ENCODE results near the gene TUBA4A. TPM values are rescaled to one million over a fixed set of nuclear protein-coding genes. Genes with fewer than 3 reads are reported as not detected.
A peak's percentile ranks its signal among the peaks of the same experiment; 100 is the strongest.

Gene TUBA4A
- total and polyA plus RNA-seq, 2 experiments from 2014 or later: 4.7 to 10.5 TPM

- no peaks in the 10 kb centered on the region for H3K9me3 ChIP-seq (ENCODE audit: low read depth)
- no peak overlapping the region for H3K4me2 ChIP-seq
- no peak overlapping the region for H2AFZ ChIP-seq
- TF ChIP-seq CTCF (IDR thresholded peaks at IDR 0.05; ENCODE audit: poor library complexity) (no peak), EZH2phosphoT487 (IDR thresholded peaks at IDR 0.05; ENCODE audit: low read depth, severe bottlenecking, unreplicated experiment) (no peak), EZH2 (IDR thresholded peaks at IDR 0.05; ENCODE audit: borderline replicate concordance) (no peak)
- peaks cover 6% of the 10 kb centered on the region for H3K79me2 ChIP-seq
- H4K20me1 ChIP-seq (ENCODE audit: insufficient read depth, poor library complexity, severe bottlenecking): peaks cover 3% of the 10 kb centered on the region
- no peaks in the 10 kb centered on the region for H3K9me2 ChIP-seq (replicated peaks; ENCODE audit: insufficient read depth)
- H3K27me3 ChIP-seq: no peaks in the 10 kb centered on the region
- H3K36me3 ChIP-seq (replicated peaks; ENCODE audit: insufficient read depth, low read depth): no peaks in the 10 kb centered on the region
- 95% methylated on average over 18 of the region's 18 CpGs for WGBS (ENCODE audit: low lambda C conversion rate, missing lambda C conversion rate)
- no peak for DNase-seq (ENCODE audit: low spot score)
- H3K27ac ChIP-seq: no peak overlapping the region
- no peak overlapping the region for H3K4me3 ChIP-seq
- peaks cover 20% of the 10 kb centered on the region for H3K4me1 ChIP-seq (ENCODE audit: insufficient read depth)
Measured at GRCh38 chr2:219209236-219210195, 44.2 kb downstream of the TUBA4A start.

GRCh38 chr2:219207884-219208740 is 45.6 kb downstream of the TUBA4A start:
- Histone ChIP-seq H3K36me3 (replicated peaks; ENCODE audit: insufficient read depth, low read depth) (no peaks in the 10 kb centered on the region), H3K4me3 (no peak overlapping the region)
- WGBS (ENCODE audit: low lambda C conversion rate, missing lambda C conversion rate): 88% methylated on average over 17 of the region's 17 CpGs

GRCh38 chr2:219207134-219207883 is 46.4 kb downstream of the TUBA4A start:
- TF ChIP-seq EZH2phosphoT487 (IDR thresholded peaks at IDR 0.05; ENCODE audit: low read depth, severe bottlenecking, unreplicated experiment): no peak
- TF ChIP-seq EZH2 (IDR thresholded peaks at IDR 0.05; ENCODE audit: borderline replicate concordance): no peak
- TF ChIP-seq CTCF (IDR thresholded peaks at IDR 0.05; ENCODE audit: poor library complexity): no peak
- Histone ChIP-seq H3K9me2 (replicated peaks; ENCODE audit: insufficient read depth) (no peaks in the 10 kb centered on the region), H2AFZ (peak overlapping the region; percentile 73), H3K9me3 (ENCODE audit: low read depth) (no peaks in the 10 kb centered on the region), H4K20me1 (ENCODE audit: insufficient read depth, poor library complexity, severe bottlenecking) (peaks cover 3% of the 10 kb centered on the region), H3K27ac (peak overlapping the region; percentile 98), H3K27me3 (no peaks in the 10 kb centered on the region), H3K4me1 (ENCODE audit: insufficient read depth) (peaks cover 20% of the 10 kb centered on the region), H3K4me3 (peak overlapping the region; percentile 69), H3K4me2 (peak overlapping the region; percentile 82), H3K79me2 (peaks cover 6% of the 10 kb centered on the region), H3K36me3 (replicated peaks; ENCODE audit: insufficient read depth, low read depth) (no peaks in the 10 kb centered on the region)
- WGBS (ENCODE audit: low lambda C conversion rate, missing lambda C conversion rate): 30% methylated on average over 17 of the region's 22 CpGs
- no peak for DNase-seq (ENCODE audit: low spot score)

More at GRCh38 chr2:219207884-219208740, 45.6 kb downstream of the TUBA4A start:
- Histone ChIP-seq H4K20me1 (ENCODE audit: insufficient read depth, poor library complexity, severe bottlenecking) (peaks cover 3% of the 10 kb centered on the region), H3K4me1 (ENCODE audit: insufficient read depth) (peaks cover 20% of the 10 kb centered on the region), H3K79me2 (peaks cover 6% of the 10 kb centered on the region), H3K9me2 (replicated peaks; ENCODE audit: insufficient read depth) (no peaks in the 10 kb centered on the region), H2AFZ (no peak overlapping the region), H3K9me3 (ENCODE audit: low read depth) (no peaks in the 10 kb centered on the region), H3K27me3 (no peaks in the 10 kb centered on the region), H3K4me2 (peak overlapping the region; percentile 82), H3K27ac (peak overlapping the region; percentile 98)
- peak; percentile 31 for DNase-seq (ENCODE audit: low spot score)
- TF ChIP-seq EZH2 (IDR thresholded peaks at IDR 0.05; ENCODE audit: borderline replicate concordance): no peak

Data from hepatocyte (in vitro differentiated cells).